IPS-18c (cell line): ENCODE data around the gene MT1A.

Experiments used
- H3K4me3 ChIP-seq: 2 replicates; pipeline ENCODE4 v1.7.0; 2013; ENCODE audit warnings: low read depth, mild to moderate bottlenecking, low read length, moderate library complexity; ENCODE audit not compliant: insufficient read depth
- H3K9me3 ChIP-seq: one replicate; pipeline ENCODE4 v1.6.1; 2013; ENCODE audit warnings: mild to moderate bottlenecking, low read length, moderate library complexity; ENCODE audit not compliant: control insufficient read depth, insufficient read depth

Gene MT1A

GRCh38 chr16:56681939-56682702 is 43.7 kb downstream of the MT1A start, which contains the start of gene MT1X:
Gene MT1X, plus strand, starts transcription at chr16:56682470. Its CDS starts 71 bp downstream, at chr16:56682541.
- H3K9me3 ChIP-seq, result no peaks in the 10 kb centered on the region
- peak within 1 kb of the TSS; percentile 63 for H3K4me3 ChIP-seq

GRCh38 chr16:56682703-56683397 is 44.4 kb downstream of the MT1A start:
- H3K9me3 ChIP-seq, result no peaks in the 10 kb centered on the region
- H3K4me3 ChIP-seq, result peak overlapping the region; percentile 63

DNA sequence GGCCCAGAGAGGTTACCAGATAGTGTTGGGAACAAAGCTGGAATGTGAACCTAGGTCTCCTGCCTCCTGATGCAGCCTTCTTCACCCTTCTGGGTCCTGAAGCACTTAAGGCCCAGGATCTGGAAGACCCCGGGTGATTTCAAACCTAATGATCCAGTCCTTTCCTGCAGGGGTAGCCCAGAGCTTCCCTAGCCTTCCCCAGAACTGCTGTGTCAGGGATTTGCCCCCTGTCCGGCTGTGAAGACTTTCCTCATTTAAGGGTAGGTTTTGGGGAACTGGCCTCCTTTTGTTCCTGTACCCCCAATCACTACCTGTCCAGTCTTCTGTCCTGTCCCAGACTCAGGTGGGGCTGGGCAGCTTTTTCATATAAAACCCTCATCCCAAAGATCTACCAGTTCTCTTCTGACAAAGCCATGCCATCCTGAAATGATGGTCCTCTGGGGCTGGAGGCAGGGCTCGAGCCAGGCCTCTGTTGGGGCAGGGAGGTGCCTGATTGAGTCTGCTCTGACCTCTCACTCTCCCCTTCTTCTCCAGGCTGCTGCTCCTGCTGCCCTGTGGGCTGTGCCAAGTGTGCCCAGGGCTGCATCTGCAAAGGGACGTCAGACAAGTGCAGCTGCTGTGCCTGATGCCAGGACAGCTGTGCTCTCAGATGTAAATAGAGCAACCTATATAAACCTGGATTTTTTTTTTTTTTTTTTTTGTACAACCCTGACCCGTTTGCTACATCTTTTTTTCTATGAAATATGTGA is 45.1 kb downstream of the MT1A start:
- no peaks in the 10 kb centered on the region for H3K9me3 ChIP-seq
- peak overlapping the region; percentile 63; the same call in 1 of the 2 replicates for H3K4me3 ChIP-seq

- no peaks in the 10 kb centered on the region for H3K9me3 ChIP-seq
- no peak overlapping the region for H3K4me3 ChIP-seq
Observed at GRCh38 chr16:56684256-56684925, 45.9 kb downstream of the MT1A start.

GRCh38 chr16:56684926-56685590 is 46.6 kb downstream of the MT1A start:
- H3K9me3 ChIP-seq, result no peaks in the 10 kb centered on the region

DNA sequence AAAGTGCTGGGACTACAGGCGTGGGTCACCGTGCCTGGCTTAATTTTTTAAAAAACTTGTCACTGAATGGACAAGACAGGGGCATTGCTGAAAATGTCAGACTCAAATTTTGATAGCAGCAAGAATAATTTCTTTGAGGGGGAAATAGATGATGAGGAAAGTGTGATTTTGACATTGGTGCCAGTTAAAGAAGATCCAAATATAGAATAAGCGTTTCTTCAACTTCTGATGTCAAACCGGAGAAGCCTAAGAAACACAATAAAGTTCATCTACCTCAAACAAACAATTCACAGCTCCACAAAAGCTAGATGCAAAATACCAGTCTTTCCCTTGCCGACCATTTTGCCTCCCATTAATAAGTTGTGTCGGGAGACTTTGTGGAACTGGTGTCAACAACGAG is 48.3 kb downstream of the MT1A start:
- no peaks in the 10 kb centered on the region for H3K9me3 ChIP-seq

More at GRCh38 chr16:56684926-56685590, 46.6 kb downstream of the MT1A start:
- no peak overlapping the region for H3K4me3 ChIP-seq

DNA sequence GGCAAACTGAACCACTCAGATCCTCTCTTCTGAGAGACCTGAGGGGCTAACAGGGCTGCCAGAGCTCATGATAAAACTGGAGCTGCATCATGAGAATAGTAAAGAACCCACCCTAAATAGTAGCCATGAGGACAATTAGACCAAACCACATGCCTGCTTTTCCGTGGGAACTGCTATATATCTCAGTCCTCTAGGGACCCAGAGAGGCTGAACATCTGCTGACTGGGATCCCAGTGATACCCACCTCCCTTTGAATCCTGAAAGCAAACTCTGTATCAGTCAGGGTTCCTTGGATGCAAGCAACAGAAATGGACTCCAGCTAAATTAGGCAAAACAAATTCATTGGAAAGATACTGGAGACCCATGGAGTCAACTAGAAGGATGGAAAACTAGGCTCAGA is 50.3 kb downstream of the MT1A start:
- H3K4me3 ChIP-seq, result no peak overlapping the region
- no peaks in the 10 kb centered on the region for H3K9me3 ChIP-seq

More for the DNA sequence above, 48.3 kb downstream of the MT1A start:
- H3K4me3 ChIP-seq, result no peak overlapping the region

DNA sequence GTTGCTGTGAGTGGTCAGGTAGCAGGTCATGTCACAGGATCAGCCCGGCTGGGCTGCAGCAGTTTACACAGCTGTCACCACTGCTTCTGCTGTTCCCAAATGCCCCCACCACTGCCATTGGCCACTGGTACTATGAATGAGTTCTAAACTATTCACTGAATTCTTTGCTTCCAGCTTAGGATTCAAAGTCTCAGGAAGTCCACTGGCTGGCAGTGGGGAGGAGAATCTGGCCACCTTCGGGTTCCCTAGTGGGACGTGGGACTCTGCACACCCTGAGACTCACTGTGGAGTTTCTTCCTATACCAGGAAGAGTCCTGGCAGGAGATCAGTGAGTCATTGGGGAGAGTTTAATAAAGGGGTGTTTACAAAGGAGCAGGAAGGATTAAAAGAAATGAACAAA is 50.7 kb downstream of the MT1A start:
- Histone ChIP-seq H3K9me3 (no peaks in the 10 kb centered on the region), H3K4me3 (no peak overlapping the region)
